ENCODE results near the gene MACIR. TPM values are rescaled to one million over a fixed set of nuclear protein-coding genes. Genes with fewer than 3 reads are reported as not detected.

The MACIR gene
- 9.0 and 11.5 TPM in 2 replicates for total RNA-seq

DNA sequence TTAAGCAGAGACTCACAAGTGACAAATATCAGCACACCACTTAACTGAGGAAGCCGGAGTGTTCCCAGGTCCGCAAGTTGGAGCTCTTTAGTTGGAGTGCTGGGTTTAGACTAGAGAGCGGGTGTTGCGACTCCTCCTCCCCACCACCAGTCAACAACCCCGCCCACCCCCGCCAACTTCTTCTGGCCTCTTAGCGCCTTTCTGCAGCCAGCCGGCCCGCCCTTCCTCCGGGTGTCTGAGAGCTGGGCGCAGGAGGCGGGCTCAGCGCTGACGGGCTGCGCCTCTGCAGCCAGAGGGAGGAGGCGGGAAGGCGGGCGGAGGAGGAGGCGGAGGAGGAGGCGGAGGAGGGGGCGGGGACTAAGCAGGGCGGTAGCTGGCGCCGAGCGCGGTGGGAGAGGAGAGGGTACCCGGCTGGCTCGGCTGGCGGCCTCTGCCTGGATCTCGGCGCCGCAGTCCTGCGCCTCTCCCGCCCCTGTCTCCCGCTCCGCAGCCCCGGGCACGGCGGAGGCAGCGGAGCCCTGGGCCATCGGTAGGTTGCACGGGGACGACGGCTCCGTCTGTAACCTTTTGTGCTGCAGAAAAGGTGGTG is at the start of gene MACIR:
TSS of gene MACIR (plus strand) at position 396 of the 589 bp plus-strand sequence. CDS start 17,157 bp downstream, outside the sequence.

Other genes starting within 250 kb of the MACIR start
- 4.3 and 5.2 TPM in 2 replicates for gene GIN1, start 138.6 kb upstream of the MACIR start, total RNA-seq
- 55.0 and 64.0 TPM in 2 replicates for gene PPIP5K2, start 138.5 kb upstream of the MACIR start, total RNA-seq

All from placental epithelial cell (primary cell).